HUES64 (cell line): Measurements from ENCODE around the gene MINAR1.

Source experiments
- H3K27ac ChIP-seq: 2 replicates; pipeline ENCODE4 v1.7.0; 2013; ENCODE audit warnings: low read depth, low read length, inconsistent platforms
- H3K27me3 ChIP-seq: 2 replicates; pipeline ENCODE4 v1.6.1; 2013; ENCODE audit warnings: mild to moderate bottlenecking, low read length; ENCODE audit not compliant: insufficient read depth
- H3K36me3 ChIP-seq: 2 replicates; pipeline ENCODE4 v1.6.1; 2013; ENCODE audit warnings: mild to moderate bottlenecking, low read length; ENCODE audit not compliant: insufficient read depth
- H3K4me1 ChIP-seq: 2 replicates; pipeline ENCODE4 v1.6.1; 2013; ENCODE audit warnings: mild to moderate bottlenecking, low read length, moderate library complexity; ENCODE audit not compliant: insufficient read depth
- H3K4me3 ChIP-seq: 2 replicates; pipeline ENCODE4 v1.5.1; 2013; ENCODE audit warnings: mild to moderate bottlenecking, low read length, moderate library complexity
- H3K9ac ChIP-seq: 2 replicates; pipeline ENCODE4 v1.6.1; 2013; ENCODE audit warnings: mild to moderate bottlenecking, low read depth, low read length
- H3K9me3 ChIP-seq: 2 replicates; pipeline ENCODE4 v1.6.1; 2013; ENCODE audit warnings: low read depth, low read length; ENCODE audit not compliant: insufficient read depth
- WGBS: fragments of 150-250, 120-280 bp; methylation state at CpG from one replicate; pipeline ENCODE4 v1.1.7; 2013; ENCODE audit warnings: missing lambda C conversion rate; 5-methylcytosine and 5-hydroxymethylcytosine counted together

MINAR1 gene

DNA sequence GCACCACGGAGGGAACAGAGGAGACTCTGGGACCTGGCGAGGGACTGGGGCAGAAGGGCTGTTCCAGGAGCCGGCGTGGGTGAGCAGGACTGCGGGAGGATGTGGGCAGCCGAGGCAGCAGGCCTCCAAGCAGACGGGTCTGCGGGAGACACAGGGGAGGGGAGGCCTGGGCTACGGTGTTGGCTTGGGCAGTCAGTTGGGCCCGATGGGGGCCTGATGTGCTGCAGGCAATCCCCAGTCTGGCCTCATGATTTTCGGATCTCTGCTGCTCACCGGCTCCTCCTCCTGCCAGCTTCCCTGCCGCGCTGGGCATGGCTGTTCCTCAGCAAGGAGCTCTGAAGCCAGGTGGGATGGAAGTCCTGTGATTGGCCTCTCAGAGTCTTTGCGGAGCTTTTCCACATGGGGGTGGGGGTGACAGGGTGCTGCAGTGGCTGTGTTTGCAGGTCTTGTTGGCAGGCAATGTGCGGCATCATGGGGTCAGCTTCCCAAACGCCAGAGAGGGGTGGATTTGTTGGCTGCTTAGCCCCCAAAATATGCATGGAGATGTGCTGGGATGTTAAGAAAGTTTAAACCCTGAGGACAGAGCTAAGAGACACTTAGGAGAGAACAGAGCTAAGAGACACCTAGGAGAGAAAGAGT is 19.3 kb downstream of the MINAR1 start:
- 42% methylated on average over 17 of the region's 17 CpGs for WGBS
- Histone ChIP-seq H3K36me3 (no peaks in the 10 kb centered on the region), H3K27me3 (no peaks in the 10 kb centered on the region), H3K9me3 (no peaks in the 10 kb centered on the region), H3K4me3 (no peak overlapping the region), H3K9ac (no peak overlapping the region), H3K27ac (no peak overlapping the region), H3K4me1 (0 out of 2 replicates have a peak, but pooled peaks cover 3% of the 10 kb centered on the region)

DNA sequence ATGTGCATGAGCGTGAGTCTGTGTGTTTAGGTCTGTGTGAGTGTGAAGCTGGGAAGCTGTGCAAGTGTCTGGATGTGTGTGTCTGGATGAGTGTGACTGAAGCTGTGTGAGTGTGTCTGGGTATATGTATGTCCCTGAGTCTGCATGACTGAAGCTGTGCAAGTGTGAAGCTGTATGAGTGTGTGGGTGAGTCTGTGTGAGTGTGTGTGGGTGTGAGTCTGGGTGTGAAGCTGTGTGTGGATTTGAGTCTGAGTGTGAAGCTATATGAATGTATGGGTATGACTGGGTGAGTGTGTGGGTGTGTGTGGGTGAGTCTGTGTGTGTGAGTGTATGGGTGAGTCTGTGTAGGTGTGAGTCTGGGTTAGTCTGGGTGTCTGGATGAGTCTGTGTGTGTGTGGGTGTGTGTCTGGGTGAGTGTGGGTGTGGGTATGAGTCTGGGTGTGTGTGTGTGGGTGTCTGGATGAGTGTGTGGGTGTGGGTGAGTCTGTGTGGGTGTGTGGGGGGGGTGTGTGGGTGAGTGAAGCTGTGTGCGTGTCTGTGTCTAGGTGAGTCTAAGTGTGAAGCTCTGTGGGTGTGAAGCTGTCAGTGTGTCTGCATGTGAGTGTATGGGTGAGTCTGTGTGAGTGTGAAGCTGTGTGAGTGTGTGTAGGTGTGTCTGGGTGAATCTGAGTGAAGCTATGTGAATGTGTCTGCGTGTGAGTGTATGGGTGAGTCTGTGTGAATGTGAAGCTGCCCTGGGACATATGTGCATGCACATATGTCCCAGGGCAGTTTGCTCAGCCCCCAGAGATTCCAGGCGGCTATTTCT is 20.3 kb downstream of the MINAR1 start:
- Histone ChIP-seq H3K9me3 (no peaks in the 10 kb centered on the region), H3K4me3 (no peak overlapping the region), H3K27me3 (no peaks in the 10 kb centered on the region), H3K4me1 (0 out of 2 replicates have a peak, but pooled peaks cover 3% of the 10 kb centered on the region), H3K36me3 (no peaks in the 10 kb centered on the region), H3K9ac (no peak overlapping the region), H3K27ac (no peak overlapping the region)
- 88% methylated on average over 4 of the region's 4 CpGs for WGBS

DNA sequence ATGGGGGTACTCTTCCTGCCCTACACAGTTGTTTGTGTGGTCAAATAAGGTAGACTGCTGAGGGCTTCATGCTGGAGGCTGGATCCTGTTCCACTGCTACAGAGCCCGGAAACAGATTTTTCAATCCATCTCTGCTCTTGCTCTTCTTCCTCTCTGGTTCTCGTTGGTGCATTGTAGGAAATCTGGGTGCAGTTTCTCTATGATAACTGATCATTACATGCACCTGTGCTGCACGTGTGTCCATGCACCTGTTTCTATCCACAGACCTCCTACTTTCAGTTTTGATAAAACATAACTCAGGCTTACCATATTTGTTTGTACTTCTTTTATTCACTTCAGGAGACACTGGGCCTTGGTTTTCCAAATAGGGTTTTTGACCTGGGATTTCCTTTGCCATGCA is 21.3 kb downstream of the MINAR1 start:
- no peaks in the 10 kb centered on the region for H3K9me3 ChIP-seq
- H3K4me3 ChIP-seq: no peak overlapping the region
- no peak overlapping the region for H3K9ac ChIP-seq
- no peak overlapping the region for H3K27ac ChIP-seq
- H3K27me3 ChIP-seq: no peaks in the 10 kb centered on the region
- H3K36me3 ChIP-seq: no peaks in the 10 kb centered on the region
- WGBS: 97% methylated on average over 3 of the region's 3 CpGs
- H3K4me1 ChIP-seq: 0 out of 2 replicates have a peak, but pooled peaks cover 3% of the 10 kb centered on the region

DNA sequence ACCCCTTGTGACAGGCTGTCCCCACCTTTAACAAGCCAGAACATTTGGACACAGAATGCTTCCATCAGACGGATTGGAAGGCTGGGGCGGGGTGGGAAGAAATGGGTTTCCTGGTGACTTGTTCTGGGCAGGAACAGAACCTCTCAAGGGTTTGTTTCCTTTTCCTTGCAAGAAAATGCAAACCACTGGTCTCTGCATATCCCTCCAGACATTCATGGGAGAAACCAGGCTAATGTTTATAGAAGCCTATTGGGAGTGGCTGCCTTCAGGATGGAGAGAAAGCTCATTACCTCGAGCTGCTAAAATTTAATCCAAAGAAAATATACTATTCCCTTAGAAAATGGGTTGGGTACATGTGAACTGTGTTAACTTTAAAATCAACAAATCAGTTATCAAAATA is 21.9 kb downstream of the MINAR1 start:
- H3K4me1 ChIP-seq: 0 out of 2 replicates have a peak, but pooled peaks cover 3% of the 10 kb centered on the region
- no peak overlapping the region for H3K27ac ChIP-seq
- no peak overlapping the region for H3K9ac ChIP-seq
- no peaks in the 10 kb centered on the region for H3K9me3 ChIP-seq
- H3K4me3 ChIP-seq: no peak overlapping the region
- H3K27me3 ChIP-seq: no peaks in the 10 kb centered on the region
- no peaks in the 10 kb centered on the region for H3K36me3 ChIP-seq
- WGBS: 81% methylated on average over 2 of the region's 3 CpGs

DNA sequence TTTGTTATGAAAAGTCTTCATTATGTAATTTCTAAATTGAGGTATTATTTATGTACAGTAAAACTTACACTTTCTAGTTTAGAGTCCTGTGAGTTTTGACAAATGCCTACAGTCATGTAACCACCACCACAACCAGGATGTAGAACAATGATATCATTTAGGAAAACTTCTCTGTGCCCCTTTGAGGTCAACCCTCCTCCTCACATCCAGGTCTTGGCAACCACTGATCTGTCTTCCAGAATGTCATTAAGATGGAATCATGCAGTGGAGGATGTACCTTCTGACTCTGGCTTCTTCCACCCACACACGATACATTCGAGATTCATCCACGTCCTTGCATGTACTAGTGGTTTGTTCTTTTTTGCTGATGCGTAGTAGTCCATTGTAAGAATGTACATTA is 23.2 kb downstream of the MINAR1 start:
- no peak overlapping the region for H3K4me3 ChIP-seq
- H3K9me3 ChIP-seq: no peaks in the 10 kb centered on the region
- H3K9ac ChIP-seq: no peak overlapping the region
- 0 out of 2 replicates have a peak, but pooled peaks cover 3% of the 10 kb centered on the region for H3K4me1 ChIP-seq
- H3K27me3 ChIP-seq: no peaks in the 10 kb centered on the region
- no peaks in the 10 kb centered on the region for H3K36me3 ChIP-seq
- 94% methylated on average over 3 of the region's 4 CpGs for WGBS
- H3K27ac ChIP-seq: no peak overlapping the region

DNA sequence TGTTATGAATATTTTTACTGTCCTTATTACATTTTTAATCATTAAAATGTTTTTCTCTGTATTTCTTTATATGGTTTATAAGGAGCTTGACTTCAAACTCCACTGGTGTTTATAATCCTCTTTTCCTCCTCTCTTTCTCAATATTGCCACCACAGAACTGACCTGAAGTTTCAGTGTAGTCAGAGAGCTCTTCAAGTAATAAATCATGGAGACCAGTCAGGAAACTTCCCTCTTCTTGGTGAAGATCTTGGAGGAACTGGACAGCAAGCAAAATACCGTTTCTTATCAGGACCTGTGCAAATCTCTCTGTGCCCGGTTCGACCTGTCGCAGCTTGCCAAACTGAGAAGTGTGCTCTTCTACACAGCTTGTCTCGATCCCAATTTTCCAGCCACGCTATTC is 23.8 kb downstream of the MINAR1 start:
- Histone ChIP-seq H3K9me3 (no peaks in the 10 kb centered on the region), H3K36me3 (no peaks in the 10 kb centered on the region), H3K4me1 (0 out of 2 replicates have a peak, but pooled peaks cover 3% of the 10 kb centered on the region), H3K9ac (no peak overlapping the region), H3K27me3 (no peaks in the 10 kb centered on the region), H3K27ac (no peak overlapping the region), H3K4me3 (no peak overlapping the region)
- WGBS: 96% methylated on average over 6 of the region's 6 CpGs

DNA sequence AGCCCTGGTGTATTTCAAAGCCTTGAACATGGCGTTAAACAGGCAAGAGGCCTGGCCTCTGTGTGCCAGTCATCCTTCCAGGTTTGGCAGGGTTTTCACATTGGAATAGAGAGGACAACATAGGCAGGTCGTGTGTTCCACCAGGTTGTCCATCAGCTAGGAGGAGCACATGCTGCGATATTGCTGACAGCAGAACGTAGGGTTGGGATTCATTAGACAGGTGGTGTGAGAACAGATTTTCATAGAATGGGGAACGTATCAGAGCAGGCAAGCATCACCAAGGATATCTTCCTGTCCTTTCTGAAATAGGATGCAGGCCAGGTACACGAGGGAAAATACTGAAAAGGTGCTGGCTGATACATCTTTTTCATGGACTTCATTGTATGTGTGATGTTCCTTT is 26.4 kb downstream of the MINAR1 start:
- Histone ChIP-seq H3K9me3 (no peaks in the 10 kb centered on the region), H3K4me1 (no peaks in the 10 kb centered on the region), H3K36me3 (no peaks in the 10 kb centered on the region), H3K27me3 (no peaks in the 10 kb centered on the region), H3K27ac (no peak overlapping the region), H3K4me3 (no peak overlapping the region), H3K9ac (no peak overlapping the region)
- WGBS: 87% methylated on average over 6 of the region's 6 CpGs

DNA sequence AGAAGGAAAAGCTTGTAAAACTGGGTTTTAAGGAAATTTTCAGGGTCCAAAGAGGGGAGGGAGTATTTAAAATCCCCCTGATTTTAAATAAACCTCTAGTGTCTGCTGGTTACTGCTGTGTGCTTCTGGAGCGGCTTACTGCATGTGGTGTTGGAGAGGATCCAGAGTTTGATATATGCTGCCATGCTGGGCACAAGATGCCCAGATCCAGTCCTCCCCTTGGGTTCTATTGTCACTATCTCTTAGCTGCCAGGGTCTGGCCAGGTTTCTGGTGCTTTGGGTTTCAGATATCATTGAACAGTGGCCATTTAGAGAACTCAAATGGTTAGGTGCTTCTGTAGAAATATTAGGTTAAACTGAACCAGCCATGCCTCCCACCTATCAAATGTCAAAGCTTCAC is 27.5 kb downstream of the MINAR1 start:
- H3K9me3 ChIP-seq: no peaks in the 10 kb centered on the region
- H3K27me3 ChIP-seq: no peaks in the 10 kb centered on the region
- H3K4me3 ChIP-seq: no peak overlapping the region
- no peaks in the 10 kb centered on the region for H3K36me3 ChIP-seq
- H3K9ac ChIP-seq: no peak overlapping the region
- H3K27ac ChIP-seq: no peak overlapping the region
- 100% methylated on average over 1 of the region's 1 CpG for WGBS
- no peaks in the 10 kb centered on the region for H3K4me1 ChIP-seq

DNA sequence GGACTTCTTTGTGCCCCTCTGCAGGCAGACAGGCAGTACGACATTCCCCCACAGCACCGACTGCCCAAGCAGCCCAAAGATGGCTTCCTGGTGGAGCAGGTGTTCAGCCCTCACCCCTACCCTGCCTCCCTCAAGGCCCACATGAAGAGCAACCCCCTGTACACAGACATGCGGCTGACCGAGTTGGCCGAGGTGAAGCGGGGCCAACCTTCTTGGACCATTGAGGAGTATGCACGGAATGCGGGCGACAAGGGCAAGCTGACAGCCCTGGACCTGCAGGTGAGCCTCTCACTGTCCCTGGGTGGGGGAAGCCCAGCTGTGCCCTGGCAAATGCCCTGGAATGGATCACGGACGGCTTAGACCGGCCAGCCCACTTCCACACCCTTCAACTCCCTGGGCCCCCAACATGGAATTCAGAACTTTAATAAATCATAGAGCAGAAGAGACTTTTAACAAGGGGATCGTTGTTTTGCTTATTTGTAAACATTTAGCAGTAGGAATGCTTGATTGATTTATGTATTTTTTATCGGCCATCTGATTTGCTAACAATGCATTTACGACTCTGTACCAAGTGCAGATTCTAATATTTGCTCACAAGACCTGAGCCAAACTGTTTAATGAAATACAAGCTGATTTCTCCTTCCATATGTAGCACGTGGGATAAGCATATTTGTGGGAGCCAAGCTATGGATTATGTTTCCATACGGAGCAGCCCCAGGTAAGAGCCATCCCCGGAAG is 31.1 kb downstream of the MINAR1 start:
- H3K9ac ChIP-seq: no peak overlapping the region
- no peaks in the 10 kb centered on the region for H3K36me3 ChIP-seq
- H3K4me3 ChIP-seq: no peak overlapping the region
- no peaks in the 10 kb centered on the region for H3K27me3 ChIP-seq
- H3K4me1 ChIP-seq: no peaks in the 10 kb centered on the region
- 96% methylated on average over 18 of the region's 18 CpGs for whole genome bisulfite sequencing
- H3K27ac ChIP-seq: no peak overlapping the region
- no peaks in the 10 kb centered on the region for H3K9me3 ChIP-seq

DNA sequence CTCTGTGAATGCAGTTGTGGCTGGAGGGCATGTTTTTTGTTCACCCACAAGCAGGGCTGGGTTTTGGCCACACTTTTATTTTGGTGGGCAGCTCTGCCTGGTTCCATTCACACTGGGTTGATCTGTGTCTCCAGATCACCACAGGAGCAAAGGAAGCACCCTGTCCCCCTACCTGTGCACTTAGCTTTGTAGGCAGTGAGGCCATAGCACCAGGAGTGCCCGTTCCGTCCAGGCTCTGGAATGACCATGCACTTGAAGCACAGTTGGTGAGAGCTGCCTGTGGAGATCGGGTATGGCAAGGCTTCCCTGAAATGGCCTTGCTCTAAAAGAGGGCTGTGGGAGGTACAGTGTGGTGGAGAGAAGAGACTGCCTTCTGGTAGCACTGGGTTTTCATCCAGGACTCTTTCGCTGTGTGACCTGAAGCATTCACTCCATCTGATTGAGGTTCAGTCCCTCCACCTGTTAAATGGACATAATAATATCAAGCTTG is 31.7 kb downstream of the MINAR1 start:
- no peaks in the 10 kb centered on the region for H3K27me3 ChIP-seq
- H3K9ac ChIP-seq: no peak overlapping the region
- 91% methylated on average over 4 of the region's 4 CpGs for WGBS
- no peaks in the 10 kb centered on the region for H3K4me1 ChIP-seq
- no peak overlapping the region for H3K4me3 ChIP-seq
- H3K36me3 ChIP-seq: no peaks in the 10 kb centered on the region
- no peak overlapping the region for H3K27ac ChIP-seq
- H3K9me3 ChIP-seq: no peaks in the 10 kb centered on the region

DNA sequence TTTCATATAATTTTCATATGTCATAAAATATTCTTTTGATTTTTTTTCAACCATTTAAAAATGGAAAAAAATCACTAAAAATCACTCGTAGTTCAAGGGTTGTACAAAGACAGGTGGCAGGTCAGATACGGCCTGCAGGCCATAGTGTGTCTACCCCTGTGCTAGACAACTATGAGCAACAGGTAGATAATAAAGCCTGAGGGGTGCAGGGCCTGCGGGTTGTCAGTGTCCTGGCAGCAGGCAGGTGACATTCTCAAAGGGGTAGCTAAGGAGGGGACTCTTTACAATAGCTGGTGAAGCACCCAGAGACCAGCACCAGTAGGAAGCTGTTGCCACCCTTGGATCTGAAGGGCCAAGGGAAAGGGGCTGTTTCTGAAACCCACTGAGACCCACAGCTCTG is 34.4 kb downstream of the MINAR1 start:
- H3K27ac ChIP-seq: no peak overlapping the region
- no peak overlapping the region for H3K4me3 ChIP-seq
- WGBS: 95% methylated on average over 3 of the region's 3 CpGs
- H3K9ac ChIP-seq: no peak overlapping the region
- H3K27me3 ChIP-seq: no peaks in the 10 kb centered on the region
- H3K36me3 ChIP-seq: no peaks in the 10 kb centered on the region
- no peaks in the 10 kb centered on the region for H3K9me3 ChIP-seq
- no peaks in the 10 kb centered on the region for H3K4me1 ChIP-seq
